Measurements from ENCODE around the gene NTF4. TPM values are rescaled to one million over a fixed set of nuclear protein-coding genes. Genes with fewer than 3 reads are reported as not detected.

Gene NTF4
- total and polyA plus RNA-seq, 2 of the 8 experiments (the other 6 are each of a cell fraction or from before 2014, with no cell fraction given) = 3.1 to 6.5 TPM

DNA sequence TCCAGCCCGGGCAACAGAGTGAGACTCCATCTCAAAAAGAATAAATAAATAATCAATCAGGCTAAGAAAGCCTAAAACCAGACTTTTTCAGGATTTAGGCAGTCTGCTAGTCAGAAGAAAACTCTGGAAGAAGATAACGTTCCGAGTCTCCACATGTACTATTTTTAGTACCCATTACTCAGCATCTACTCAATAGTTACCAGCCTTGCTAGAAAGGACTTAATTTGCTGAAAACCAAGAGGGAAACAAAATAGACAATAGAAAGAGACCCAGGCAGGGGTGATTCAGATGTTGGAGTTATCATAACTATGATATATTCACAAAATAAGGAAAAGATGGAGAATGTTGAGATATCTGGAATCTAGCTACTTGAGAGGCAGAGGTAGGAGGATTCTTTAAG lies 45.9 kb upstream of the NTF4 start (continued):
- TF ChIP-seq, protein P1, sequence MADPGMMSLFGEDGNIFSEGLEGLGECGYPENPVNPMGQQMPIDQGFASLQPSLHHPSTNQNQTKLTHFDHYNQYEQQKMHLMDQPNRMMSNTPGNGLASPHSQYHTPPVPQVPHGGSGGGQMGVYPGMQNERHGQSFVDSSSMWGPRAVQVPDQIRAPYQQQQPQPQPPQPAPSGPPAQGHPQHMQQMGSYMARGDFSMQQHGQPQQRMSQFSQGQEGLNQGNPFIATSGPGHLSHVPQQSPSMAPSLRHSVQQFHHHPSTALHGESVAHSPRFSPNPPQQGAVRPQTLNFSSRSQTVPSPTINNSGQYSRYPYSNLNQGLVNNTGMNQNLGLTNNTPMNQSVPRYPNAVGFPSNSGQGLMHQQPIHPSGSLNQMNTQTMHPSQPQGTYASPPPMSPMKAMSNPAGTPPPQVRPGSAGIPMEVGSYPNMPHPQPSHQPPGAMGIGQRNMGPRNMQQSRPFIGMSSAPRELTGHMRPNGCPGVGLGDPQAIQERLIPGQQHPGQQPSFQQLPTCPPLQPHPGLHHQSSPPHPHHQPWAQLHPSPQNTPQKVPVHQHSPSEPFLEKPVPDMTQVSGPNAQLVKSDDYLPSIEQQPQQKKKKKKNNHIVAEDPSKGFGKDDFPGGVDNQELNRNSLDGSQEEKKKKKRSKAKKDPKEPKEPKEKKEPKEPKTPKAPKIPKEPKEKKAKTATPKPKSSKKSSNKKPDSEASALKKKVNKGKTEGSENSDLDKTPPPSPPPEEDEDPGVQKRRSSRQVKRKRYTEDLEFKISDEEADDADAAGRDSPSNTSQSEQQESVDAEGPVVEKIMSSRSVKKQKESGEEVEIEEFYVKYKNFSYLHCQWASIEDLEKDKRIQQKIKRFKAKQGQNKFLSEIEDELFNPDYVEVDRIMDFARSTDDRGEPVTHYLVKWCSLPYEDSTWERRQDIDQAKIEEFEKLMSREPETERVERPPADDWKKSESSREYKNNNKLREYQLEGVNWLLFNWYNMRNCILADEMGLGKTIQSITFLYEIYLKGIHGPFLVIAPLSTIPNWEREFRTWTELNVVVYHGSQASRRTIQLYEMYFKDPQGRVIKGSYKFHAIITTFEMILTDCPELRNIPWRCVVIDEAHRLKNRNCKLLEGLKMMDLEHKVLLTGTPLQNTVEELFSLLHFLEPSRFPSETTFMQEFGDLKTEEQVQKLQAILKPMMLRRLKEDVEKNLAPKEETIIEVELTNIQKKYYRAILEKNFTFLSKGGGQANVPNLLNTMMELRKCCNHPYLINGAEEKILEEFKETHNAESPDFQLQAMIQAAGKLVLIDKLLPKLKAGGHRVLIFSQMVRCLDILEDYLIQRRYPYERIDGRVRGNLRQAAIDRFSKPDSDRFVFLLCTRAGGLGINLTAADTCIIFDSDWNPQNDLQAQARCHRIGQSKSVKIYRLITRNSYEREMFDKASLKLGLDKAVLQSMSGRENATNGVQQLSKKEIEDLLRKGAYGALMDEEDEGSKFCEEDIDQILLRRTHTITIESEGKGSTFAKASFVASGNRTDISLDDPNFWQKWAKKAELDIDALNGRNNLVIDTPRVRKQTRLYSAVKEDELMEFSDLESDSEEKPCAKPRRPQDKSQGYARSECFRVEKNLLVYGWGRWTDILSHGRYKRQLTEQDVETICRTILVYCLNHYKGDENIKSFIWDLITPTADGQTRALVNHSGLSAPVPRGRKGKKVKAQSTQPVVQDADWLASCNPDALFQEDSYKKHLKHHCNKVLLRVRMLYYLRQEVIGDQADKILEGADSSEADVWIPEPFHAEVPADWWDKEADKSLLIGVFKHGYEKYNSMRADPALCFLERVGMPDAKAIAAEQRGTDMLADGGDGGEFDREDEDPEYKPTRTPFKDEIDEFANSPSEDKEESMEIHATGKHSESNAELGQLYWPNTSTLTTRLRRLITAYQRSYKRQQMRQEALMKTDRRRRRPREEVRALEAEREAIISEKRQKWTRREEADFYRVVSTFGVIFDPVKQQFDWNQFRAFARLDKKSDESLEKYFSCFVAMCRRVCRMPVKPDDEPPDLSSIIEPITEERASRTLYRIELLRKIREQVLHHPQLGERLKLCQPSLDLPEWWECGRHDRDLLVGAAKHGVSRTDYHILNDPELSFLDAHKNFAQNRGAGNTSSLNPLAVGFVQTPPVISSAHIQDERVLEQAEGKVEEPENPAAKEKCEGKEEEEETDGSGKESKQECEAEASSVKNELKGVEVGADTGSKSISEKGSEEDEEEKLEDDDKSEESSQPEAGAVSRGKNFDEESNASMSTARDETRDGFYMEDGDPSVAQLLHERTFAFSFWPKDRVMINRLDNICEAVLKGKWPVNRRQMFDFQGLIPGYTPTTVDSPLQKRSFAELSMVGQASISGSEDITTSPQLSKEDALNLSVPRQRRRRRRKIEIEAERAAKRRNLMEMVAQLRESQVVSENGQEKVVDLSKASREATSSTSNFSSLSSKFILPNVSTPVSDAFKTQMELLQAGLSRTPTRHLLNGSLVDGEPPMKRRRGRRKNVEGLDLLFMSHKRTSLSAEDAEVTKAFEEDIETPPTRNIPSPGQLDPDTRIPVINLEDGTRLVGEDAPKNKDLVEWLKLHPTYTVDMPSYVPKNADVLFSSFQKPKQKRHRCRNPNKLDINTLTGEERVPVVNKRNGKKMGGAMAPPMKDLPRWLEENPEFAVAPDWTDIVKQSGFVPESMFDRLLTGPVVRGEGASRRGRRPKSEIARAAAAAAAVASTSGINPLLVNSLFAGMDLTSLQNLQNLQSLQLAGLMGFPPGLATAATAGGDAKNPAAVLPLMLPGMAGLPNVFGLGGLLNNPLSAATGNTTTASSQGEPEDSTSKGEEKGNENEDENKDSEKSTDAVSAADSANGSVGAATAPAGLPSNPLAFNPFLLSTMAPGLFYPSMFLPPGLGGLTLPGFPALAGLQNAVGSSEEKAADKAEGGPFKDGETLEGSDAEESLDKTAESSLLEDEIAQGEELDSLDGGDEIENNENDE (IDR thresholded peaks at IDR 0.05; ENCODE audit: insufficient replicate concordance, low read length) = no peak
- TF ChIP-seq, protein P2, sequence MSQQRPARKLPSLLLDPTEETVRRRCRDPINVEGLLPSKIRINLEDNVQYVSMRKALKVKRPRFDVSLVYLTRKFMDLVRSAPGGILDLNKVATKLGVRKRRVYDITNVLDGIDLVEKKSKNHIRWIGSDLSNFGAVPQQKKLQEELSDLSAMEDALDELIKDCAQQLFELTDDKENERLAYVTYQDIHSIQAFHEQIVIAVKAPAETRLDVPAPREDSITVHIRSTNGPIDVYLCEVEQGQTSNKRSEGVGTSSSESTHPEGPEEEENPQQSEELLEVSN (IDR thresholded peaks at IDR 0.05) = no peak
- TF ChIP-seq CTBP2 (IDR thresholded peaks at IDR 0.05; ENCODE audit: borderline replicate concordance, insufficient read depth, insufficient read length, low read length) (no peak), GABPA (IDR thresholded peaks at IDR 0.05; ENCODE audit: borderline replicate concordance, insufficient read depth, low read length) (no peak), KDM1A (IDR thresholded peaks at IDR 0.05; ENCODE audit: borderline replicate concordance, low read length) (no peak), POU5F1 (IDR thresholded peaks at IDR 0.05; ENCODE audit: low read depth, low read length) (no peak), TAF1 (IDR thresholded peaks at IDR 0.05; ENCODE audit: low read depth, low read length) (no peak), POLR2AphosphoS5 (IDR thresholded peaks at IDR 0.05; ENCODE audit: low read depth, low read length) (no peak), SIX5 (IDR thresholded peaks at IDR 0.05; ENCODE audit: low read depth, low read length) (no peak), SP2 (IDR thresholded peaks at IDR 0.05; ENCODE audit: low read length) (no peak)

Data from H1 (cell line).